22Rv1 (cell line): ENCODE data around the gene RGS4.

Experiments used
- CTCF ChIP-seq: fragments of 450-650 bp; IDR thresholded peaks from 2 replicates; pipeline ENCODE4 v1.5.1; 2017; ENCODE audit warnings: mild to moderate bottlenecking
- ZFX ChIP-seq: fragments of 450-650 bp; IDR thresholded peaks from 2 replicates; pipeline ENCODE4 v1.6.1; 2017; ENCODE audit warnings: antibody characterized with exemption, borderline replicate concordance

GRCh38 chr1:163035446-163036249 lies 33.5 kb upstream of the RGS4 start:
- TF ChIP-seq ZFX: no peak
- TF ChIP-seq CTCF: no peak
